ENCODE measurements around the gene NPAS4. TPM values are rescaled to one million over a fixed set of nuclear protein-coding genes. Genes with fewer than 3 reads are reported as not detected.
"Not testable (repeated sequence)": the region's sequence is repeated elsewhere in the genome, so short reads cannot be mapped to it uniquely, and the experiment has no call there.

Gene NPAS4
- under 1 TPM in 1 of 2 experiments, not detected in 1; 0.12 TPM for total RNA-seq

DNA sequence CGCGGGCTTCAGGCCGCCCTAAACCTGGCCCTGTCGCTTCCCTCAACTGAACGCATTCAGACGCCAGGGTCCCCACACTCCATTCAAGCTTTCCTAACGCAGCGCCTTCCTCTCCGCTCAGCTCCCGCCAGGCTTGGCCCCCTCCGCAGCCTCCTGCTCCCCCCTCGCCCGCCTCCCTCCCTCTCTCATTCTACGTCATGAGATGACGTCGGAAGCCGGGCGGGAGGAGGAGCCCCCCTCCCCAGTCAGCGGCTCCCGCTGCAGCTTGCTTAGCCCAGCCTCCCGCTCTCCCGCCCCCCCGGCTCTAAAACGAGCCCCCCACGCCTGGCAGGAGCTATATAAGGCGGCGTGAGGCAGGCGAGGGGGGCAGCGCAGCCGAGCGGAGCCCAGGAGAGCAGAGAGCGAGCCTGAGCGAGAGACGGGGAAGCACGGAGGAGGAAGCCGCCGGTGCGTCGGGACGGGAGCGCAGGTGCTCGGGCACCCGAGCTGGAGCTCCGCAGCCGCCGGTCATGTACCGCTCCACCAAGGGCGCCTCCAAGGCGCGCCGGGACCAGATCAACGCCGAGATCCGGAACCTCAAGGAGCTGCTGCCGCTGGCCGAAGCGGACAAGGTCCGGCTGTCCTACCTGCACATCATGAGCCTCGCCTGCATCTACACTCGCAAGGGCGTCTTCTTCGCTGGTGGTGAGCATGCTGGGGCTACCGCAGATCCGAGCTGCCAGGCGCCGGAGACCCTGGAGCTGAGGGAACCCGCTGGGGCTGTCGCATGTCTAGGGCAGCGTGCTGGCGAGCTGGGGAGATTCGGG is at the start of gene NPAS4:
TSS of gene NPAS4 (plus strand) at position 365 of the 806 bp plus-strand sequence. CDS start at position 510, 145 bp downstream.
- no peak for DNase-seq
- Mint-ChIP-seq H3K27me3 (peaks cover 42% of the 10 kb centered on the region), H3K36me3 (no peaks in the 10 kb centered on the region), H3K9me3 (ENCODE audit: low read depth) (peaks cover 3% of the 10 kb centered on the region), H3K27ac (no peak within 1 kb of the TSS), H3K4me1 (peaks cover 14% of the 10 kb centered on the region), H3K4me3 (no peak within 1 kb of the TSS)
- no peak for ATAC-seq
- CTCF ChIA-PET: interaction anchor here (0.7 to 3.0 kb wide), 15 partner anchors 9 to 257 kb away, joined by 3 to 35 read pairs (median 4); partner anchors contain the start of genes DPP3, MRPL11, PELI3 and RBM4B

DNA sequence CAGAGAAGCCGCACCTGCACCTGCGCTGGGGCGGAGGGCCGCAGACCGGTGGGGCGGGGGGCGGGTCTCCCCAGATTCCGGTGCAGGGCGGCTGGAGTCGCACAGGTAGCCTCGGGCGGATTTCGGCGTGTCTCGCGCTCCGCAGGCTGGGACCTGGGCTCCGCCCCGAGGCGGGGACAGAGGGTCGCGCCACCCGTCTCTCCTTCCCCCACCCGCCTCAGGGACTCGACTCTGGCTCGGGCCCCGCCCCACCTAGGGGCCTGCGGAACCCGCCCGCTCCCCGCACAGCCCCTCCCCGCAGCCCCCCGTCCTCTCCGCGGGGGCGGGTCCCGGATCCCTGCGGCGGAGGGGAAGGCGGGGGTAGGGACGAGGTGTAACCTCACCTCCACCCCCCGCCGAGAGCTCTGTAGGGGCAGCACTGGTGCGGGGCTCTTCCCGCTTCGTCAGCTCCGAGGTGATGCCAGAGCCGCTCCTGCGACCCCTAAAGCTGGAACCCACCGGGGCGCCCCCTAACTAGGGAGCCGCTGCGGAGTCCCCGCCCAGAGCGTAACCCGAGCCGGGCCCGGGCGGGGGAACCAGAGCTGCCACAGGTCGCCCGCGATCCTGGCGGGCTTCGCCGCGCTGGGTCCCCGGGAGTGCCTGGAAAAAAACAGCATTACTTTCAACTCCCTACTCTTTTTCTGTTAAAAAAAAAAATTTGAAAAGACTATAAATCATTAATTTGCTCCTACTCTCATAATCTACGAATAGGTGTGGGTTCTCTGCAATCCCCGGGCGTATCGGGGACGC is 49.0 kb upstream of the NPAS4 start, which contains the start of gene SLC29A2:
TSS of gene SLC29A2 (minus strand) at position 134 of the 789 bp plus-strand sequence. CDS start 169 bp downstream, outside the sequence.
- Mint-ChIP-seq H3K9me3 (ENCODE audit: low read depth) (no peaks in the 10 kb centered on the region), H3K4me1 (peaks cover 19% of the 10 kb centered on the region), H3K4me3 (peak within 1 kb of the TSS; percentile 76), H3K36me3 (no peaks in the 10 kb centered on the region), H3K27ac (peak within 1 kb of the TSS; percentile 92), H3K27me3 (peaks cover 6% of the 10 kb centered on the region)
- ATAC-seq (peak; percentile 89), DNase-seq (peak; percentile 89)
- CTCF ChIA-PET: interaction anchor here (0.8 to 3.7 kb wide), 14 partner anchors 8 to 700 kb away, joined by 3 to 30 read pairs (median 5); partner anchors contain the start of genes B4GAT1, MRPL11 and YIF1A

GRCh38 chr11:66373265-66373664 is 47.6 kb upstream of the NPAS4 start:
- ATAC-seq (no peak), DNase-seq (no peak)
- CTCF ChIA-PET: interaction anchor here (1.2 to 5.5 kb wide), 5 partner anchors 9 to 62 kb away, joined by 3 to 39 read pairs (median 21); no protein-coding TSS in a partner anchor
- H3K4me1 Mint-ChIP-seq: peaks cover 19% of the 10 kb centered on the region
- no peak overlapping the region for H3K27ac Mint-ChIP-seq
- no peaks in the 10 kb centered on the region for H3K36me3 Mint-ChIP-seq
- H3K4me3 Mint-ChIP-seq: no peak overlapping the region
- peaks cover 10% of the 10 kb centered on the region for H3K27me3 Mint-ChIP-seq
- no peaks in the 10 kb centered on the region for H3K9me3 Mint-ChIP-seq (ENCODE audit: low read depth)

DNA sequence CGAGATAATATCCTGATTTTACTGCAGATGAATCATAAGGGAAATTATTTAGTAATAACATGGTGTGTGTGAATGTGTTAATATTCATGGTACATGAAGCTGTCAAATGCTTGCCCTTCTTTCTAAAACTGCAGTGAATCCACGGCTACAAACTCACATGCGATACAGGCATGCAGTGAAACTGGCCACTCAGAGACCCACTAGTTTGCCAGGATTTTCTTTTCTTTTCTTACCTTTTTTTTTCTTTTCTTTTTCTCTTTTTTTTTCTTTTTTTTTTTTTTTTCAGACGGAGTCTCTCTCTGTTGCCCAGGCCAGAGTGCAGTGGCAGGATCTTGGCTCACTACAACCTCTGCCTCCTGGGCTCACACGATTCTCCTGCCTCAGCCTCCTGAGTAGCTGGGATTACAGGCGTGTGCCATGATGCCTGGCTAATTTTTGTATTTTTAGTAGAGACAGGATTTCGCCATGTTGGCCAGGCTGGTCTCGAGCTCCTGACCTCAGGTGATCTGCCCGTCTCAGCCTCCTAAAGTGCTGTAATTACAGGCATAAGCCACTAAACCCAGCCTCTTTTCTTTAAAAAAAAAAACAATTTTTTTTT is 47.0 kb upstream of the NPAS4 start:
- H3K27me3 Mint-ChIP-seq, DNase-seq: not testable (repeated sequence)
- H3K4me1 Mint-ChIP-seq: peaks cover 19% of the 10 kb centered on the region

DNA sequence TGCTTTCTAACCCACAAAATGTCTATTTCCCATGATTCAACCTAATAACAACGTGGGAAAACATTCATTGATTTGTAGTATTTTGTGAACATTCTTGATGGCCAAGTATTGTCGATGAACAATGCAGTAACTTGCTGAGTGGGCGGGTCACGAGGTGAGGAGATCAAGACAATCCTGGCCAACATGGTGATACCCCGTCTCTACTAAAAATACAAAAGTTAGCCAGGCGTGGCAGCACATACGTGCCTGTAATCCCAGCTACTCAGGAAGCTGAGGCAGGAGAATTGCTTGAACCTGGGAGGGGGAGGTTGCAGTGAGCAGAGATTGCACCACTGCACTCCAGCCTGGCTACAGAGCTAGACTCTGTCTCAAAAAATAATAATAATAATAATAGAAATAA is 40.6 kb upstream of the NPAS4 start:
- not testable (repeated sequence) for H3K27ac Mint-ChIP-seq; H3K36me3 Mint-ChIP-seq; ATAC-seq; DNase-seq; H3K4me3 Mint-ChIP-seq; H3K9me3 Mint-ChIP-seq (ENCODE audit: low read depth); H3K4me1 Mint-ChIP-seq
- CTCF ChIA-PET: interaction anchor here (0.8 to 1.6 kb wide), 3 partner anchors 9 to 29 kb away, joined by 3 to 15 read pairs (median 5); no protein-coding TSS in a partner anchor
- H3K27me3 Mint-ChIP-seq: peaks cover 17% of the 10 kb centered on the region

More for the DNA sequence above, 47.0 kb upstream of the NPAS4 start:
- not testable (repeated sequence) for ATAC-seq; H3K4me3 Mint-ChIP-seq; H3K27ac Mint-ChIP-seq; H3K36me3 Mint-ChIP-seq; H3K9me3 Mint-ChIP-seq (ENCODE audit: low read depth)
- CTCF ChIA-PET: interaction anchor here (1.1 to 5.5 kb wide), 4 partner anchors 10 to 62 kb away, joined by 3 to 39 read pairs (median 16); no protein-coding TSS in a partner anchor

DNA sequence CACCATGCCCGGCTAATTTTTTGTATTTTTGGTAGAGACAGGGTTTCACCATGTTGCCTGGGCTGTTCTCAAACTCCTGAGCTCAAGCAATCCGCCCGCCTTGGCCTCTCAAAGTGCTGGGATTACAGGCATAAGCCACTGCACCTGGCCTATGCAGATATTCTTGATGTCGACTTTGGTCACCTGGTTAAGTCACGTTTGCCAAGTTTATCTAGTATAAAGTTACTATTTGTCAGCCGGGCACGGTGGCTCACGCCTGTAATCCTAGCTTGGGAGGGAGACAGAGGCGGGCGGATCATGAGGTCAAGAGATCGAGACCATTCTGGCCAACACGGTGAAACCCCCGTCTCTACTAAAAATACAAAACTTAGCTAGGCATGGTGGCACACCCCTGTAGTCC is 36.5 kb upstream of the NPAS4 start:
- not testable (repeated sequence) for H3K27ac Mint-ChIP-seq; H3K9me3 Mint-ChIP-seq (ENCODE audit: low read depth); H3K4me1 Mint-ChIP-seq; H3K36me3 Mint-ChIP-seq; H3K4me3 Mint-ChIP-seq; ATAC-seq; DNase-seq
- CTCF ChIA-PET: interaction anchor here (0.7 to 7.3 kb wide), 9 partner anchors 12 to 103 kb away, joined by 3 to 88 read pairs (median 4); partner anchors contain the start of genes B4GAT1, BRMS1, MRPL11 and SLC29A2
- peaks cover 13% of the 10 kb centered on the region for H3K27me3 Mint-ChIP-seq

GRCh38 chr11:66386171-66387069 is 34.4 kb upstream of the NPAS4 start:
- no peak overlapping the region for H3K27ac Mint-ChIP-seq
- no peaks in the 10 kb centered on the region for H3K9me3 Mint-ChIP-seq (ENCODE audit: low read depth)
- DNase-seq (peak; percentile 90), ATAC-seq (peak; percentile 79)
- no peaks in the 10 kb centered on the region for H3K36me3 Mint-ChIP-seq
- H3K4me1 Mint-ChIP-seq: peaks cover 7% of the 10 kb centered on the region
- peaks cover 15% of the 10 kb centered on the region for H3K27me3 Mint-ChIP-seq
- CTCF ChIA-PET: interaction anchor here (0.8 to 7.3 kb wide), 50 partner anchors 9 to 607 kb away, joined by 3 to 88 read pairs (median 4); partner anchors contain the start of genes B4GAT1, BRMS1, CD248 and DPP3
- H3K4me3 Mint-ChIP-seq: peak overlapping the region; percentile 16

DNA sequence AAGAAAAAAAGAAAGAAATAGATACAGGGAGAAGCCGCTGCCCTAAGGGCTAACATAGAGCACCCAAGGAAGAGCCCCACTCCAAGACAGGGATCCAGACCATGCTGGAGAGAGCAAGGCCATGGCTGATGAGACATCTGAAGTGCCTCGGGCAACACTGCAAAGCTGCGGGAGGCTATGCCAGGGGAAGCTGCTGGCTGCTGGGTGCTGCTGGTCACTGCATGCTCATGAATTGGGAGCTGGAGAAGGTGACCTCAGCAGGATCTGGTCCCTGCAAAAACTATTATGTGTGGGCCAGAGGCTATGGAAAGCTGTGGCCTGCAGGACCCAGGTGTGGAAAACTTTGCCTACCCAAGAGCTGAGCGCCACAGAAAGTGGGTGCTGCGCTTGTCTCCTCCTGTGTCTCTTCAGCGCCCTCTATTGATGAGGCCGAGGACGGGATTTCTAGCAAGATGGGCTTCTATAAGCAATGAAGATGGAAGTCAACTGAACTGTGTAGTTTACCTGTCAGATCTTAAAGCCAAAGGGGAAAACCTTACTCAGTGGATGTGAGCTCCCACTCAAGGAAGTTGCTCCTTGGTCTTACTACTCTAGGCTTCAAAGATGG is 32.0 kb upstream of the NPAS4 start:
- peaks cover 7% of the 10 kb centered on the region for H3K4me1 Mint-ChIP-seq
- no peak overlapping the region for H3K4me3 Mint-ChIP-seq
- H3K36me3 Mint-ChIP-seq: no peaks in the 10 kb centered on the region
- DNase-seq (peak; percentile 87), ATAC-seq (peak; percentile 81)
- no peaks in the 10 kb centered on the region for H3K9me3 Mint-ChIP-seq (ENCODE audit: low read depth)
- H3K27ac Mint-ChIP-seq: no peak overlapping the region
- H3K27me3 Mint-ChIP-seq: peaks cover 22% of the 10 kb centered on the region
- CTCF ChIA-PET: interaction anchor here (0.6 to 5.8 kb wide), 35 partner anchors 9 to 344 kb away, joined by 3 to 70 read pairs (median 5); partner anchors contain the start of genes B4GAT1, BRMS1, MRPL11 and NPAS4

GRCh38 chr11:66391322-66391721 is 29.5 kb upstream of the NPAS4 start:
- Mint-ChIP-seq H3K27me3 (peaks cover 21% of the 10 kb centered on the region), H3K36me3 (no peaks in the 10 kb centered on the region), H3K27ac (no peak overlapping the region)

GRCh38 chr11:66393954-66394353 is 26.9 kb upstream of the NPAS4 start:
- CTCF ChIA-PET: interaction anchor here (1.7 to 3.5 kb wide), 3 partner anchors 7 to 83 kb away, joined by 4 to 19 read pairs (median 8); no protein-coding TSS in a partner anchor

More at GRCh38 chr11:66391322-66391721, 29.5 kb upstream of the NPAS4 start:
- DNase-seq (no peak), ATAC-seq (no peak)
- Mint-ChIP-seq H3K4me1 (peaks cover 2% of the 10 kb centered on the region), H3K9me3 (ENCODE audit: low read depth) (no peaks in the 10 kb centered on the region), H3K4me3 (no peak overlapping the region)
- CTCF ChIA-PET: interaction anchor here (0.8 to 1.2 kb wide), 2 partner anchors 9 to 80 kb away, joined by 3 to 5 read pairs; no protein-coding TSS in a partner anchor

DNA sequence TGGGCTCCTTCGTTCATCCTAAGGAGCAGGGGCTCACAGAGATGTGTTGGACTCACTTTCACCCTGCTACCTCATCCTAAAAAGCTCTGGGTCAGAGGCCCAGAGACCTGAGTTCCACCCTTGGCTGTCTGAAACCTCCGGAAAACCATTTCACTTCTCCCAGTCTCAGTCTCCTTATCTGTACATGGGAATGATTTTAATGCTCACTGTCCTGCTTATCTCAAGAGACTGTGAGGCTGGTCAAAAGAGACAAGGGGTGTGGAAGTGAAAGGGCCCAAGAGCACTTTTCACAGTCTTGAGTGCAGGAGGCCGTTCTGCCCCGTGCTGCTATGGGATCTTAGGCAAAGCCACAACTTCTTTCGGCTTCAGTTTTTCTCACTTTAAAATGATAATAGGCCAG is 13.2 kb upstream of the NPAS4 start:
- no peak for DNase-seq
- peaks cover 3% of the 10 kb centered on the region for H3K4me1 Mint-ChIP-seq
- H3K36me3 Mint-ChIP-seq: no peaks in the 10 kb centered on the region
- no peaks in the 10 kb centered on the region for H3K9me3 Mint-ChIP-seq (ENCODE audit: low read depth)
- peaks cover 30% of the 10 kb centered on the region for H3K27me3 Mint-ChIP-seq
- CTCF ChIA-PET: interaction anchor here (0.6 to 4.7 kb wide), 13 partner anchors 10 to 271 kb away, joined by 3 to 46 read pairs (median 7); partner anchors contain the start of genes DPP3, MRPL11, NPAS4 and RBM4B
- H3K27ac Mint-ChIP-seq: no peak overlapping the region
- no peak for ATAC-seq
- H3K4me3 Mint-ChIP-seq: no peak overlapping the region

More at GRCh38 chr11:66393954-66394353, 26.9 kb upstream of the NPAS4 start:
- Mint-ChIP-seq H3K27ac (no peak overlapping the region), H3K36me3 (no peaks in the 10 kb centered on the region), H3K9me3 (ENCODE audit: low read depth) (no peaks in the 10 kb centered on the region), H3K4me3 (no peak overlapping the region), H3K27me3 (peaks cover 21% of the 10 kb centered on the region), H3K4me1 (no peaks in the 10 kb centered on the region)
- no peak for ATAC-seq
- DNase-seq: no peak

Measured in activated CD8-positive, alpha-beta memory T cell treated with anti-CD3 and anti-CD28 coated beads, Interleukin-2, amount 10 ng/mL, durations not matched to agents 7 days and 5 days (primary cell).